ENCODE data around the gene HPCAL1.

DNA sequence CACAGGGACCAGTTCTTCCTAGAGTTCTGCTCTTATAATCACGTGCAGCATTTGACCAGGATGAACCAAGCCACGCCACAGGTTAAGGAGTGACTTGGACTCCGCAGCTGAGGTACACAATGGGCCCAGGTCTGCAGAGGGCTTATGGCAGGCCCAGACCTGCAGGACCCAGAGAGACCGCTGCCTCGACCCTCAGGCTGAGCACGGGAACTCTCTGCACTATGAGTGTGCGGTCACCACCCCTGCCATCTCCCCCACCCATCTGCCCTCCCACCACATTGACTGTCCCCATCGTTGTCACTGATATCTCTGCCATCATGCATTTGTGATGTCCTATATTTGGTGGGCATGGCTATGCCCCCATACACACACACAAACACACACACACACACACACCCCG lies 45.7 kb upstream of the HPCAL1 start:
- TF ChIP-seq, protein P1, sequence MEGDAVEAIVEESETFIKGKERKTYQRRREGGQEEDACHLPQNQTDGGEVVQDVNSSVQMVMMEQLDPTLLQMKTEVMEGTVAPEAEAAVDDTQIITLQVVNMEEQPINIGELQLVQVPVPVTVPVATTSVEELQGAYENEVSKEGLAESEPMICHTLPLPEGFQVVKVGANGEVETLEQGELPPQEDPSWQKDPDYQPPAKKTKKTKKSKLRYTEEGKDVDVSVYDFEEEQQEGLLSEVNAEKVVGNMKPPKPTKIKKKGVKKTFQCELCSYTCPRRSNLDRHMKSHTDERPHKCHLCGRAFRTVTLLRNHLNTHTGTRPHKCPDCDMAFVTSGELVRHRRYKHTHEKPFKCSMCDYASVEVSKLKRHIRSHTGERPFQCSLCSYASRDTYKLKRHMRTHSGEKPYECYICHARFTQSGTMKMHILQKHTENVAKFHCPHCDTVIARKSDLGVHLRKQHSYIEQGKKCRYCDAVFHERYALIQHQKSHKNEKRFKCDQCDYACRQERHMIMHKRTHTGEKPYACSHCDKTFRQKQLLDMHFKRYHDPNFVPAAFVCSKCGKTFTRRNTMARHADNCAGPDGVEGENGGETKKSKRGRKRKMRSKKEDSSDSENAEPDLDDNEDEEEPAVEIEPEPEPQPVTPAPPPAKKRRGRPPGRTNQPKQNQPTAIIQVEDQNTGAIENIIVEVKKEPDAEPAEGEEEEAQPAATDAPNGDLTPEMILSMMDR (conservative IDR thresholded peaks at IDR 0.05; ENCODE audit: low read depth in 2 of 2) = no peak
- TF ChIP-seq, protein P2, sequence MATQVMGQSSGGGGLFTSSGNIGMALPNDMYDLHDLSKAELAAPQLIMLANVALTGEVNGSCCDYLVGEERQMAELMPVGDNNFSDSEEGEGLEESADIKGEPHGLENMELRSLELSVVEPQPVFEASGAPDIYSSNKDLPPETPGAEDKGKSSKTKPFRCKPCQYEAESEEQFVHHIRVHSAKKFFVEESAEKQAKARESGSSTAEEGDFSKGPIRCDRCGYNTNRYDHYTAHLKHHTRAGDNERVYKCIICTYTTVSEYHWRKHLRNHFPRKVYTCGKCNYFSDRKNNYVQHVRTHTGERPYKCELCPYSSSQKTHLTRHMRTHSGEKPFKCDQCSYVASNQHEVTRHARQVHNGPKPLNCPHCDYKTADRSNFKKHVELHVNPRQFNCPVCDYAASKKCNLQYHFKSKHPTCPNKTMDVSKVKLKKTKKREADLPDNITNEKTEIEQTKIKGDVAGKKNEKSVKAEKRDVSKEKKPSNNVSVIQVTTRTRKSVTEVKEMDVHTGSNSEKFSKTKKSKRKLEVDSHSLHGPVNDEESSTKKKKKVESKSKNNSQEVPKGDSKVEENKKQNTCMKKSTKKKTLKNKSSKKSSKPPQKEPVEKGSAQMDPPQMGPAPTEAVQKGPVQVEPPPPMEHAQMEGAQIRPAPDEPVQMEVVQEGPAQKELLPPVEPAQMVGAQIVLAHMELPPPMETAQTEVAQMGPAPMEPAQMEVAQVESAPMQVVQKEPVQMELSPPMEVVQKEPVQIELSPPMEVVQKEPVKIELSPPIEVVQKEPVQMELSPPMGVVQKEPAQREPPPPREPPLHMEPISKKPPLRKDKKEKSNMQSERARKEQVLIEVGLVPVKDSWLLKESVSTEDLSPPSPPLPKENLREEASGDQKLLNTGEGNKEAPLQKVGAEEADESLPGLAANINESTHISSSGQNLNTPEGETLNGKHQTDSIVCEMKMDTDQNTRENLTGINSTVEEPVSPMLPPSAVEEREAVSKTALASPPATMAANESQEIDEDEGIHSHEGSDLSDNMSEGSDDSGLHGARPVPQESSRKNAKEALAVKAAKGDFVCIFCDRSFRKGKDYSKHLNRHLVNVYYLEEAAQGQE (IDR thresholded peaks at IDR 0.05; ENCODE audit: unreplicated experiment) = no peak

Data from GM23338 (cell line).